Measurements from ENCODE around the gene ASPDH.

DNA sequence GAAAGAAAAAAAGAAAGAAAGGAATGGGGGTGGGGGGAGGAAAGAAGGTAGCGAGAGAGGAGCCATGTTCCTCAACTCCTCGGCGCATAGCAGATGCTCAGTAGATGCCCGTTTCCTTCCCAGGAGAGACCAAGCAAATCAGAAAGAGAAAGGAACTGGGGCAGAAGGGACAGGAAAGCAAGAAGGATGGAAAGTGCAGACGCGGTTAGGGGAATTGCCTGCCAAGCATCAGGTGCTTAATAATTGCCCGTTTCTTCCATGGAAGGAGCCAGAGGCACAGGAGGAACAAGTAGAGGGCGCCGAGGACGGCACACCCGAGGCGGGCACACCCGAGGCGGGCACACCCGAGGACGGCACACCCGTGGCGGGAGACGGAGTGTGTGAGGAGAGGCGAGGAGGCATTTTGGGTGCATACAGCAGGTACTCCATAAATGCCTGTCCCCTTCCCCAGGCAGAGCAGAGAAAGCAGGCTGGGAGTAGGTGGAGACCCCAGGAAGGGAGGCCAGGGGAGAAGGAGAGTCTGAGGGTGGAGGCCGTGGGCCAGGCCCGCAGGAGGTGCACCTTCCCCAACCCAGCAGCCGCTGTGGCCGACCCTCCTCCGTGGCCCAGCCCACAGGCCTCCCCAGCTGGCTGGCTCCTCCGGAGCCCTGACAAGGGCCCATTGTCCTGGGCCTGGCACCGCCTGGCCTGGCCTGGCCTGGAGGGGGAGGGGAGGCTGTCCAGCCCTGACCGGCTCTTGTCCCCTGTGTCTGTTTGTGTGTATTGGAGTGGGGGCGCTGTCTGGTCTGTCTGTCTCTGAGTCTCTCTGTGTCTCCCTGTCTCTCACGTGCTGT is 17.3 kb downstream of the ASPDH start:
- no peak for TF ChIP-seq CTCF (IDR thresholded peaks at IDR 0.05)
- no peak for TF ChIP-seq POLR2A (IDR thresholded peaks at IDR 0.05)
